HL-60/S4 (cell line): ENCODE data around the gene SPG11.
"Not testable (repeated sequence)": the region's sequence is repeated elsewhere in the genome, so short reads cannot be mapped to it uniquely, and the experiment has no call there.

Experiments used
- in situ Hi-C: fragments of 300-500 bp; cut with MboI; formaldehyde crosslinking; loops from 2 replicates; pipeline ENCODE4 v1.14.3; 2022; ENCODE audit warnings: low sequenced_read_pairs

The SPG11 gene

GRCh38 chr15:44566155-44566540 is 97.3 kb downstream of the SPG11 start:
- in situ Hi-C loops, result no loop called here

- in situ Hi-C loops, result no loop called here
These were observed 97.9 kb downstream of the SPG11 start for GRCh38 chr15:44565387-44566154.

GRCh38 chr15:44560926-44561325 is 102.5 kb downstream of the SPG11 start:
- in situ Hi-C loops, result not testable (repeated sequence)

- in situ Hi-C loops, result no loop called here
These were observed 108.3 kb downstream of the SPG11 start for GRCh38 chr15:44554934-44555723.

- in situ Hi-C loops, result no loop called here
These were observed 112.7 kb downstream of the SPG11 start for GRCh38 chr15:44550734-44551133.

- in situ Hi-C loops, result no loop called here
These were observed 113.2 kb downstream of the SPG11 start for GRCh38 chr15:44550256-44550655.

- in situ Hi-C loops, result not testable (repeated sequence)
These were observed 114.3 kb downstream of the SPG11 start for GRCh38 chr15:44549152-44549551.

GRCh38 chr15:44545913-44546802 is 117.3 kb downstream of the SPG11 start:
- in situ Hi-C loops, result no loop called here

GRCh38 chr15:44544745-44545144 is 118.7 kb downstream of the SPG11 start:
- in situ Hi-C loops, result not testable (repeated sequence)

- in situ Hi-C loops, result no loop called here
These were observed 120.9 kb downstream of the SPG11 start for GRCh38 chr15:44542596-44542995.

GRCh38 chr15:44541282-44541958 is 122.0 kb downstream of the SPG11 start:
- in situ Hi-C loops, result no loop called here

GRCh38 chr15:44537735-44538240 is 125.7 kb downstream of the SPG11 start:
- in situ Hi-C loops, result no loop called here

GRCh38 chr15:44536962-44537734 is 126.3 kb downstream of the SPG11 start, which contains the start of gene EIF3J:
Gene EIF3J (plus strand): TSS chr15:44537147. CDS start chr15:44537195, 48 bp downstream.
- in situ Hi-C loops, result no loop called here

- in situ Hi-C loops, result no loop called here
These were observed 127.0 kb downstream of the SPG11 start for GRCh38 chr15:44536302-44536961.

GRCh38 chr15:44535523-44536301 is 127.8 kb downstream of the SPG11 start:
- in situ Hi-C loops, result no loop called here

GRCh38 chr15:44535092-44535491 is 128.4 kb downstream of the SPG11 start:
- in situ Hi-C loops, result no loop called here

- in situ Hi-C loops, result no loop called here
These were observed 130.8 kb downstream of the SPG11 start for GRCh38 chr15:44532689-44533088.

GRCh38 chr15:44532275-44532674 is 131.2 kb downstream of the SPG11 start:
- in situ Hi-C loops, result not testable (repeated sequence)
